T-helper 22 cell (primary cell): ENCODE data around the gene PLSCR1.

Experiments
- DNase-seq: peaks from one replicate; pipeline ENCODE4 v3.0.0-alpha.2; 2020; ENCODE audit warnings: low read depth

The PLSCR1 gene, protein sequence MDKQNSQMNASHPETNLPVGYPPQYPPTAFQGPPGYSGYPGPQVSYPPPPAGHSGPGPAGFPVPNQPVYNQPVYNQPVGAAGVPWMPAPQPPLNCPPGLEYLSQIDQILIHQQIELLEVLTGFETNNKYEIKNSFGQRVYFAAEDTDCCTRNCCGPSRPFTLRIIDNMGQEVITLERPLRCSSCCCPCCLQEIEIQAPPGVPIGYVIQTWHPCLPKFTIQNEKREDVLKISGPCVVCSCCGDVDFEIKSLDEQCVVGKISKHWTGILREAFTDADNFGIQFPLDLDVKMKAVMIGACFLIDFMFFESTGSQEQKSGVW

DNA sequence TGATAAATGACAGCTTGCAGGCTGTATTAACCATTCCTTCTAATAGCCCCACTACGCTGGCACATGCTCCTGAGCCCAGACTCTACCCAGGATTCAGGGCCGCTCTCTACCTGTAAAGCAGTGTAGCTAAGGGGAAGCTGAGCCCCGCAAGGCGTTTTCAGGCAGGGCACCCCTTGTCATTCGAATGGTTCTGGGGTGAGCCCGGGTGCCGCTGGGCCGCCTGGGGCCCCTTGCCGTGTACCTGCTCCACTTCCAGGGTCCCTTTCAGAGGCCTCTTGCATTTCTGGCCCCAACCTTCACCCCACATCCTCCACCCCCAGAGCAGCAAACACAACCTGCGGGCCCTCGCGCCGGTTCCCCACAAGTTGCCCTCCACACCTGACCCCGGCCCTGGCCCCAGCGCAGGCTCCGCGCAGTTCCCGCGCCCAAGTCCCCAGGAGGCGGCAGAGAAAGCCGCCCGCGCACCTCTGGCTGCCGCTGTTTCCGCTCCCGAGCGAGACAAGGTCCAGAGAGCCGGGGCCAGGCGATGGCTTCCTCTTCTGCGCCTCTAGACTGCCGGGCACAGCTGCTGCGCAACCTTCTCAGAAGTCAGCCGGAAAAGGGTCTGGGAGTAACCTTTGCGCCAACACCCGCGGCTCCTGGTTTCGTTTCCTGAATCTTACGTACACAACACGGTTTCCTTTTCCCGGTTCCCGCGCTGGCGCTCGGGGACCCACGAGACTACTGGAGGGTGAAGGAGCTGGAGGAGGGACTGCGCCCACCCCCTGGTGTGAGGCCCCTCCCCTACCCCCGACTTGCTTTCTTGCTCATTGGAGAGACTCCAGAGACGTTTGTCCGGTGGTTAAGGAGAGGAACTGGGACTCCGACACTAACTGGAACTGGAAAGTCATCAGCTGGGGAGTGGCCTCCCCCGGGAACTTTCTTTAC lies at the start of gene PLSCR1:
Gene PLSCR1, minus strand, starts transcription at position 606 of the 927 bp plus-strand sequence. CDS start 8,055 bp downstream, outside the sequence.
- DNase-seq = peak; percentile 41

DNA sequence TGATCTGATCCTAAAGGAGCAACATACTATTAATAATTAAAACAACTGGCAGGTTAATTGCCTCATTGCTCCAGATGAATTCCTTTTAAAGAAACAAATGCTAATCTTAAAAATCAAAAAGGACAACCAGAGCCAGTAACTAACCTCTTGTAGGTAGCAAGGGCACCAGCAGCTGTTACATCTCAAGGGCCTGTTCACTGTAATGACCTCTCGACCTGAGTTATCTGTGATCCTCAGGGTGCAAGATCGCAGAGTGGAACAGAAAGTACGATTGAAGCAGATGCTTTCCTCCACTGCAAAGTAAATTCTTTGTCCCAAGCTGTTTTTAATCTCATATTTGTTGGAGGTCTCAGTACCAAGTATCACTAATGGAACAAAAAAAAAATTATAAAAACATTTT lies 49.4 kb upstream of the PLSCR1 start:
- no peak for DNase-seq

DNA sequence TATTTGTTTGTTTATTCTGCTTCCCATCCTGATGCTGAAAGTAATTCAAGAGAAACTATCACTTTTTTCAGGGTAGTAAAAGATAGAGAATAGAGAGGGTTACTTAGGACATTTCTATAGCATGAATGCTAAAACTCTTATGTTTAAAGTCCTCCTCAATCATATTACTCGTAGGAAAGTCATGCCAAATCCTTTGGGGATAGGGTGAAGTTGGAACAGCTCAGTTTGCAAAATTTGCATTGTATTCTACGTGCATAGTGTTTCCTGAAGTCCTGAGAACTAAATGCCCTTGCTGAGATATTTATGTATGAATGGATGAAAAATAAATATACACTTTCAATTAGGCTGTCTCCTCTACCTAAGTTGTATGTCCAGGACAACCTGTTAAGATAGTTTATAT lies 46.1 kb upstream of the PLSCR1 start:
- no peak for DNase-seq

DNA sequence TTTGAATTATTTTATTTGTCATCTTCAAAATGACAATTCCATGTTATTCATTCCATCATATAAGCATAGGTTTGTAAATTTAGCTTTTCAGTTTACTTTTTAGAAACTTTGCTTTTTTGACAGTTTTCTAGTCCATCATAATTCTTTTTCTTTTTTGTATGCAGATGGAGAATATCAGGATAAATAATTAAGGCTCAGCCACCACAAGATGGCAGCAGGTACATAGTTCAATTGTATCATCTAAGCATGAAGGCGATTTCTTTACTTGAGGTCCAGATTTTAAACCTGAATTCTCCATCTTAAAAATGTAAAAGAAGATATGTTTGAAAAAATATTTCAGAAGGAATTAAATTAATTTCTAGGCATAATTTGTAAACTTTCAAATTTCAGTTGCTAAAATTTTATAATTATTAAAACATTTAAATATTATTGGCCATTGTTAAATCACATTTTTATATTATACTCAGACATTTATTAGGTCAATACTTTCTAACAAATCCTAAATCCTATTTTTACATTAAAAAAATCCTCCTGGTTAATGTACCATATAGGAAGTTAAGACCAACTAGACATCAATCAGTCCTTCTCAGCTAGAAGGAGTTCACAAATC lies 45.6 kb upstream of the PLSCR1 start:
- DNase-seq = no peak

DNA sequence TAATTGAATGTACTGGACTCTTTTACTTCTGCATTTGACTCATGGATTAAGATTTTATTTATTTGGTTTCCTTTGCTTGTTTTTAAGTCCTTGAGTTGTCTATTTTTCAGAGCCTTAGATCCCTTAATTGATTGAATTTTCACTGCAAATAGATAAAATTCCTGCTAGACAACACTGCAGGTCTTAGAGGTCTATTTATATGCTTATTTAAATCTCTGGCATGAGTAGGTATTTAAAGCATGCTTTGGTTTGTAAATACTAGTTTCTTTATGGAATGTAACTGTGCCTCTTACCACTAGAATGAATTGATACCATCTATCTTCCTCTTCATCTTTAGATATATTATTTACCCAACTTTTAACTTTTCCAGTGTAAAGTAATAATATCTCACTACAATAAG lies 40.7 kb upstream of the PLSCR1 start:
- DNase-seq = no peak

DNA sequence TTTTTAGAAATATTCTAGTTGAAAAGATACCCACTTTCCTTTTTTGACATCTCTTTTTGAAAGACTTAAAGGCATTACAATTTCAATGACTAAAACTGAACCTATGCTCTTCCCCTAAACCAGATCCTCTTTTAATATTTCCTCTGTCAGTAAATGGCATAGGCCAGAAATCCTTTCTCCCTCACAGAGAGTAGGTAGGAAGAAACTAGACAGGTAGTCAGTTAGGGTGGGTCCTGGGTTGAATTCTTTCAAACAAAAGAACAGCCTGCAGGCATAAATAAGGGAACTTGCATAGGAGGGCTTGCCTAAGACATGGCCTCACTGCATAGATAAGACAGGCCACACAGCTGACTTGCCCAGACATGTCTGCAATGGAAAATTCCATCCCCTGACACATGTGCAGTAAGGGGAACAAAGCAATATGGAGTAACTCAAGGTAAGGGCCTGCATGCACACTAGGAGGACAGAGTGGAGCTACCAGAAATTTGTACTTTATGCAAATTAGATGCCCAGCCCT lies 37.6 kb upstream of the PLSCR1 start:
- no peak for DNase-seq

DNA sequence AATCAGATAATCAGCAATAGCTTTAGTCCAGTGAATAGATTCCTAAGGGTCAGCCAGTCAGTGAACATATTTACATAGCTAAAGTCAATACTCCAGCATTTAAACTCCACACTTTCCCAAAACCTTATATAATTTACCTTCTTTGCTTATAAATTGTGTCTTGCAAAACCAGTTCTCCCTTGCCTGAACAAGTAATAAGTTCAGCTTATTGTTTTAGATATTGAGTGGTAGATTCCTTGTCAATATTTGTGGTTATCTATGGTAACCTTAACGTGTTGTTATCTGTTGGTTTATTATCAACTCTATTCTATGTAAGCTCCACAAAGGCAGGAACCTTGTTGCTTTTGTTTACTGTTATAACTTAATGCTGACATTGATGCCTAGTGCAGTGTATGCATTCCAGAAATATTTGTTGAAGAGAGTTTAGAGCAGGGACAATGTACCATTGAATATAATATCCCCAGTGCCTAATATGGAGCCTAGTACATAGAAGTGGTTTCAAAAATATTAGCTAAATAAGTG lies 36.7 kb upstream of the PLSCR1 start:
- DNase-seq = no peak

DNA sequence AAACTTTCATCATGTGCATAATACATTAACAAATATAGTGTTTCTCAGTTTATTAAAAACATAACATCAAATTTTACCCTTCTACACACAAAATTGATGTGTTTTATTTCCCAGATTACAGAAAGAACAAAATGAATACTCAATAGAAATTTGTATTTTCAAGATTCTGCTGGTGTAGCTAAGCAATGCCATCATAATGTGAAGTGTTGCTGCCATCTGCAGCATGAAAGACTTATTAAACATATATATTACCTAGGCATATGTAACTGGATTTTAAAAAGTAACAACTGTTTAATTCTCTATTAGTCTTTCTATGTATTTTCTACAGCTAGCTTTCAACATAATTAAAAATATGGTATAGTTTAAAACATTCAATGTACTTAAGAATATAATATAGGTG lies 33.3 kb upstream of the PLSCR1 start:
- DNase-seq = no peak

DNA sequence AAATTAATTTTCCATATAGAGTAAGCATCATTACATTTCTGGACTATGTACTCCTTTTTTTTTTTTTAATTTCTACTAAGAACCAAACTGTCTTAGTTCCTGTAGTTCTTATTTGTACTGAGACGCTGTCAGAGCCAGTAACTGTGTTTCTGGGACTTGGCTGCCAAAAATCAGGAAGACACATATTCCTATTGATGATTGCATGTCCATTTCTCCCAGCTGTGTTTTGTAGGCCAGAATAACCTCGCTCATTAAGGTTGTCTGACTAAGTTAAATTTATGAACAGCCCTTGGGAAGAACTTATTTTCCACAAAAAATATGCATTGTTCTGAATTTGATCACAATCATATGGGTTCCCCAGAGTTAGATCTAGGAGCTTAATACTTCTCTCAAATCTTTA lies 31.2 kb upstream of the PLSCR1 start:
- no peak for DNase-seq

DNA sequence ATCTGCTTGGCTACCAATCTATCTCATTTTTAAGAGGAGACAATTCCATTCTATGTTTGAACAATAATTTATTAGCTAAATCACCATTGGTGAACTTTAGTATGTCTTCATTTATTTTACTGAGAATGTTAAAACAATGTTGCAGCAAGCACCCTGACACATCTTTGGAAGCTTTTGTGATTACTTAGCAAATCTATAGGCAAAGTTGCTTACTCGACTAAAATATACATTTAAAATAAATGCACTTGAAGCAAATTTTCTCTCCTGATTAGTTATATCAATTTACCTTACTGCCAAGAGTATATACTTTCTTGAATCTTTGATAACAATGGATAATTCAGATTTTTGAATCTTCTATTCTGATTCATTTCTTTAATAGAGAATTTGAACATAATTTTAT lies 29.8 kb upstream of the PLSCR1 start:
- no peak for DNase-seq

DNA sequence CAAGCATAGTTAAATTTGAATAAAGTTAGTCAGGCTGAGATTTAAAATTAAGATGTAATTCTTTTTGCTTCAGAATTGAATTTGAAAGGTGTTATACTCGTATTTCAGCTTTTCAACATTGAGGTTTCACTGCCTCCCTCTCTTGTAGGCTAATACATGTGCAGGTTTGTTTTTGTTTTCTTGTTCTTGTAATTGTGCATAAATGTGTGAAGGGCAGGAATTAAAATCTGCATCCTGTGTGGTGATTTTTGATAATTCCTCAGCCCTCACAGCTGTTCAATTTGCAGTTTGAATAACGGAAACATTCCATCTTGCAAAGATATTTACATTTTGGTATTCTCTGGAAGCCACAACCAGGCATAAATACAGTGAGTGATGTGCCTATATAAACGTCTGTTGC lies 24.9 kb upstream of the PLSCR1 start:
- DNase-seq = no peak

DNA sequence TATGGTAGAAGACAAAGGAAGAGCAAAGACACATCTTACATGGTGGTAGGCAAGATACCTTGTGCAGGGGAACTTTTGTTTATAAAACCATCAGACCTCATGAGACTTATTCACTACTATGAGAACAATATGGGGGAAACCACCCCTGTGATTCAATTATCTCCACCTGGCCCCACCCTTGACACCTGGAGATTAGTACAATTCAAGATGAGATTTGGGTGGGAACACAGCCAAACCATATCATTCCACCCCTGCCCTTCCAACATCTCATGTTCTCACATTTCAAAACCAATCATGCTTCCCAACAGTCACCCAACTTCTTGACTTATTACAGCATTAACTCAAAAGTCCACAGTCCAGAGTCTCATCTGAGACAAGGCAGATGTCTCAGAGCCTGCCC lies 21.7 kb upstream of the PLSCR1 start:
- no peak for DNase-seq

DNA sequence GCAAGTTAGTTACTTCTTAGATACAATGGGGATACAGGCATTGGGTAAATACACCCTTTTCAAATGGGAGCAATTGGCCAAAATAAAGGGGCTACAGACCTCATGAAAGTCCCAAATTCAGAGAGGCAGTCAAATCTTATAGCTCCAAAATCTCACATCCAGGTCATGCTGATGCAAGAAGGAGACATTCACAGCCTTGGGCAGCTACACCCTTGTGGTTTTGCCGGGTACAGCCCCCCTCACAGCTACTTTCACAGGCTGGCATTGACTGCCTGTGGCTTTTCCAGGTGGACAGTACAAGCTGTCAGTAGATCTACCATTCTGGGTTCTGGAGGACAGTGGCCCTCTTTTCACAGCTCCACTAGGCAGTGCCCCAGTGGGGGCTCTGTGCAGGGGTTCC lies 17.5 kb upstream of the PLSCR1 start:
- no peak for DNase-seq

DNA sequence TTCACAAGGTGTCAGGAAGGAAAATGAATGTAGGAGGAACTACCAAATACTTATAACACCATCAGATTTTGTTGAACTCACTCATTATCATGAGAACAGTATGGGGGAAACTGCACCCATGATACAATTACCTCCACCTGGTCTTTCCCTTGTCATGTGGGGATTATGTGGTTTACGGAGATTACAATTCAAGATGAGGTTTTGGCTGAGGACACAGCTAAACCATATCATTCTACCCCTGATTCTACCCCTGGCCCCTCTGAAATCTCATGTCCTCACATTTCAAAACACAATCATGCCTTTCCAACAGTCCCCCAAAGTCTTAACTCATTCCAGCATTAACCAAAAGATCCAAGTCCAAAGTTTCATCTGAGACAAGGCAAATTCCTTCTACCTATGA lies 17.1 kb upstream of the PLSCR1 start:
- no peak for DNase-seq

DNA sequence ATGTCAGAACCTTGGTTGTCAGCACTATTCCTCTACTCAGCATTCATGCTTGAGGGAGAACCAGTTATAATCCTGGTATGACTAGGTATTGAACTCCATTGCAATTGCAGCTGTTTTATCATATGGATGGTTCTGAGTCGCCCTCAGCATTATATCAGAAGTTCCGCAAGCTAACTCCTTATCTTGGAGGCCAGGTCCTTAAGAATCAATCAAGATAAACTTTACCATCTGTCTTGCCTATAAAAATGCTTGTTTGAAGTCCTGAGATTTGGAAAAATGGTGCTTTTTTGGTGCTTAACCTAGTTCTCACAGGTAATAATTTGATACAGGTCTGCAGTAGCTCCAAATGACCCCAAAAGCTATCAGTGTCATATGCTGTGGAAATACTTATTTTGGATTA lies 16.3 kb upstream of the PLSCR1 start:
- no peak for DNase-seq

DNA sequence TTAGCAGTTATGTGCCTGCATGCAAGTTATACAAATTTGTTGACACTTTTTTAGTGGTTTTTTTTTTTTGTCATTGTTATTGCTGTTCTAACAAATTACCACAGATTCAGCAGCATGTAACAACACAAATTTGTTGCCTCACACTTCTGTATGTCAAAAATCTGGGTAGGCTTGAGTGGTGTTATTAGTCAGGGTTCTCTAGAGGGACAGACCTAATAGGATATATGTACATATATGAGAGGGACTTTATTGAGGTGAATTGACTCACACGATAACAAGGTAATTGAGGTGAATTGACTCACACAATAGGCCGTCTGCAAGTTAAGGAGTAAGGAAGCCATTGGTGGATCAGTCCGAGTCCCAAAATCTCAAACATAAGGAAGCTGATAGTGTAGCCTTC lies 15.0 kb upstream of the PLSCR1 start:
- DNase-seq = no peak

DNA sequence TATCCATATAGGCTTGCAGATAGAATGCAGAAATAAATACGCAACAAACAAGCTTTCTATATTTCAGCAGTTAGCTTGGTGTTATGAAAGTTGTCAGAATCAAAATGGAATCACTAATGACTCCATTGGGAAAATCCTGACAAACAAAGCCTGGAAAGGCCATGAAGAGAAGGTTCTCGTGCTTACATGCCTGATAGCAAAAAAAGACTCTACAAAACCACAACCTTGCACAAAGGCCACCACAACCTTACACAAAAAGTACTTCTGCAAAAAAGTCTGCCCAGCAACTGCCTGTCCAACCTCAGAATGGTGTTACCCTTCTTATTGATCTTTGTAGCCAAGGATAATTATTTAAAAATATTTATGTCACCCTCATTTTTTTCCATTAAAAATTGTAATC lies 14.4 kb upstream of the PLSCR1 start:
- no peak for DNase-seq

DNA sequence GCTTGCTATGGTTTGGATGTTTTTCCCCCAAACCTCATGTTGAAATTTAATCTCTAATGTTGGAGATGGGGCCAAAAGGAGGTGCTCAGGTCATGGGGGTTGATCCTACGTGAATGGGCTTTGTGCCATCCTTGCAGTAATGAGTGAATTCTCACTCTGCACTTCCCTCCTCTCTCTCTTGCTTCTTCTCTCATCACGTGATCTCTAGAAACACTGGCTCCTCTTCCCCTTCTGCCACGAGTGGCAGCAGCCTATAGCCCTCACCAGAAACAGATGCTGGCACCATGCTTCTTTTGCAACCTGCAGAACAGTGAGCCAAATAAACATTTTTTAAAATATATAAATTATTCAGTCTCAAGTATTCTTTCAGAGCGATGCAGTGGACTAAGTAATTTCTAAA lies 13.3 kb upstream of the PLSCR1 start:
- DNase-seq = no peak

DNA sequence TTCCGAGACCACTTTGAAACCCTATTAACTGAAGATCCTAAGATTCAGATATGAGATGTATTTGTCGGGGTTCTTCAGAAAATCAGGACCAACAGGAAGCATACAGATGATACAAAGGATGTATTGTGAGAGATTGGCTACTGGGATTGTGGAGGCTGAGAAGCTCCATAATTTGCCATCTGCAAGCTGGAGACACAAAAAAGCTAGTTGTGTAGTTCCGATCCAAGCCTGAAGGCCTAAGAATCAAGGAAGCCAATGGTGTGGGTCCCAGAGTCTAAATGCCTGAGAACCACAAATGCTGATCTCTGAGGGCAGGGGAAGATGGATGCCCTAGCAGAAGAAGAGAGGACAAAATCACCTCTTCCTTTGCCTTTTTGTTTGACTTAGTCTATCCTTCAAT lies 10.9 kb upstream of the PLSCR1 start:
- no peak for DNase-seq

DNA sequence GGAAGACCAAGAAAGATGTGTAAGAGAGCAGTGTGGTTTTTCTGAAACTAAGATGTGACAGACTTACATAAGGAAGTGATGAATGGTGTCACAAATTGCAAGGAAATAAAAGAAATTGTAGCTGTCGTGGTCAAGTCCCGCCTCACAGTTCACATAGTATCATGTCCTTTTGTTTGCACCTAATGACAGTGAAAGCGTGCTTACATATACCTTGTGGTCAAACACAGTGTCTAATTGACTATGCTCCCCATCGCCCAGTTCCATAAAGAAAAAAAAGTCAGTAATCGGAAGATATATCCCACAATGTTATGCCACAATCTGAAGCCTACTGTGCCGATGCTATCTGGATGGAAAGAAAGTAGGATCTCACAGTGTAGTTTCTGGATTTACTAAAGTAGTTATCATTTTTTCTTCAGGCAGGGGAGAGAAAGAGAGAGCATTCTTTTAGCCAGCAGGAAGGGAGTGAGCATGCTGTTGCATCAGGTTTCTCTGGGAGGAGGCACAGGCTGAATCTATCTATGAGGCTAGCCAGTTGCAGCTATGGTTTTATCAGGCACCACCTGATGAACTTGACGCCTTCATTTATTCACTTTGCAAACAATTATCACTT lies 9.8 kb upstream of the PLSCR1 start:
- no peak for DNase-seq

DNA sequence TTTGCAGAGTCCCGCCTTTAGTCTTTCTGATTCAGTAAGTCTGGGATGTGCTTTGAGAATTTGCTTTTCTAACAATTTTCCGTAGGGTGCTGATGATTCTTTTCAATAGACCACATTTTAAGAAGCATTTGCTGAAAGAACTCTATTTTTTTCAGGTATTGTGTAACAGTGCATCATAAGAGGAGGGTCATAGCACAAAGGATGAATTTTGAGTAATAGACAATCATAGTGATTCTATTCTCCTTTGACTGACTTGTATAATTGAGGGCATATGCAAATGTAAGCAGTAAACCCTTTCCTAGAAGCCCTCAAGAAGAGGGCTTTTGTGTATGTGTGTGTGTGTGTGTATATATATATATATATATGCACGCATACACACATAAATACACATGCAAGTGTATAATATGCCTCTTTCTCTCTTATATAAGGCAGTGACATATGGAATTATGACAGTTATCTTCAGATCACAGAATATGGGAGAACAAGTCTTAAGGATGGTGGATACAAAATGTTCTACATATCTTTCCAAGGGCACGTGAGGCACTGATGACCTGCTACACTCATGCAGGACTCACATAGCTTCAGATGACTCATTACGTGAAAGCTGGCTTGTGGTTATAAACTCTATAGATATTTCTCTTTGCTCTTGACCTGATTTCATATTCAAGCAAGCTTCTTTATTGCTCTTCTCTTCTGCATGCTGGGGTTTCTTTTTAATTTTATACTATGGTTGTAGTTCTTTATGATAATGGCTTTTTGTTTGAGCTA lies 6.5 kb upstream of the PLSCR1 start:
- no peak for DNase-seq
